Measurements from ENCODE around the gene CCDC90B. TPM values are rescaled to one million over a fixed set of nuclear protein-coding genes. Genes with fewer than 3 reads are reported as not detected.
"Not testable (repeated sequence)": the region's sequence is repeated elsewhere in the genome, so short reads cannot be mapped to it uniquely, and the experiment has no call there.

The CCDC90B gene
- total RNA-seq, 1 donor from 2014 or later: 20.5 TPM

- no peak for ATAC-seq
These were observed 1.5 kb upstream of the CCDC90B start for GRCh38 chr11:83287631-83288030.

- ATAC-seq: peak; percentile 87
These were observed 906 bp downstream of the CCDC90B start for GRCh38 chr11:83285151-83285770.

GRCh38 chr11:83284501-83285150 lies 1.5 kb downstream of the CCDC90B start:
- no peak for ATAC-seq

GRCh38 chr11:83282084-83282716 lies 4.0 kb downstream of the CCDC90B start:
- no peak for ATAC-seq

GRCh38 chr11:83280256-83280655 lies 5.9 kb downstream of the CCDC90B start:
- no peak for ATAC-seq

GRCh38 chr11:83278351-83278750 lies 7.8 kb downstream of the CCDC90B start:
- no peak for ATAC-seq

- no peak for ATAC-seq
These were observed 10.1 kb downstream of the CCDC90B start for GRCh38 chr11:83275888-83276641.

GRCh38 chr11:83272627-83273026 lies 13.5 kb downstream of the CCDC90B start:
- peak; percentile 32 for ATAC-seq

GRCh38 chr11:83271734-83272133 lies 14.4 kb downstream of the CCDC90B start:
- not testable (repeated sequence) for ATAC-seq

- ATAC-seq: not testable (repeated sequence)
These were observed 17.1 kb downstream of the CCDC90B start for GRCh38 chr11:83269080-83269479.

- ATAC-seq: no peak
These were observed 20.8 kb downstream of the CCDC90B start for GRCh38 chr11:83265331-83265730.

- no peak for ATAC-seq
These were observed 26.6 kb downstream of the CCDC90B start for GRCh38 chr11:83259559-83259958.

GRCh38 chr11:83257761-83258168 lies 28.4 kb downstream of the CCDC90B start:
- peak; percentile 57 for ATAC-seq

- ATAC-seq: peak; percentile 79
These were observed 29.4 kb downstream of the CCDC90B start for GRCh38 chr11:83256602-83257340.

GRCh38 chr11:83255366-83255765 lies 30.8 kb downstream of the CCDC90B start:
- ATAC-seq: no peak

GRCh38 chr11:83252941-83253340 lies 33.2 kb downstream of the CCDC90B start:
- ATAC-seq: no peak

GRCh38 chr11:83252266-83252665 lies 33.9 kb downstream of the CCDC90B start:
- ATAC-seq: no peak

GRCh38 chr11:83249972-83250593 lies 36.1 kb downstream of the CCDC90B start:
- peak; percentile 53 for ATAC-seq

GRCh38 chr11:83249445-83249844 lies 36.7 kb downstream of the CCDC90B start:
- no peak for ATAC-seq

GRCh38 chr11:83241291-83241946 lies 44.7 kb downstream of the CCDC90B start:
- ATAC-seq: peak; percentile 67

- ATAC-seq: no peak
These were observed 48.1 kb downstream of the CCDC90B start for GRCh38 chr11:83238111-83238510.

Data from esophagus mucosa (tissue), 1 donor.